HG03342 (cell line): ENCODE data around the gene DNAH7.

Source experiments
- ATAC-seq: cut with Tn5 transposase; IDR thresholded peaks from one replicate; pipeline ENCODE4 v1.9.1; 2021; ENCODE audit warnings: mild to moderate bottlenecking, moderate library complexity; ENCODE audit not compliant: unreplicated experiment

Gene DNAH7

GRCh38 chr2:195879153-195879552 is 189.5 kb downstream of the DNAH7 start:
- ATAC-seq = no peak

- ATAC-seq = no peak
Measured at GRCh38 chr2:195871326-195871725, 197.3 kb downstream of the DNAH7 start.

GRCh38 chr2:195864316-195864715 is 204.3 kb downstream of the DNAH7 start:
- ATAC-seq = no peak

GRCh38 chr2:195863564-195863963 is 205.1 kb downstream of the DNAH7 start:
- ATAC-seq = no peak

- no peak for ATAC-seq
Measured at GRCh38 chr2:195863121-195863520, 205.5 kb downstream of the DNAH7 start.

- ATAC-seq = no peak
Measured at GRCh38 chr2:195861821-195862220, 206.8 kb downstream of the DNAH7 start.

- ATAC-seq = no peak
Measured at GRCh38 chr2:195859513-195859912, 209.1 kb downstream of the DNAH7 start.

- ATAC-seq = no peak
Measured at GRCh38 chr2:195857132-195857531, 211.5 kb downstream of the DNAH7 start.

GRCh38 chr2:195850764-195851163 is 217.9 kb downstream of the DNAH7 start:
- no peak for ATAC-seq

- ATAC-seq = no peak
Measured at GRCh38 chr2:195848119-195848899, 220.3 kb downstream of the DNAH7 start.

- no peak for ATAC-seq
Measured at GRCh38 chr2:195842932-195843331, 225.7 kb downstream of the DNAH7 start.

GRCh38 chr2:195838002-195838401 is 230.6 kb downstream of the DNAH7 start:
- no peak for ATAC-seq

GRCh38 chr2:195836002-195836401 is 232.6 kb downstream of the DNAH7 start:
- ATAC-seq = no peak

- ATAC-seq = no peak
Measured at GRCh38 chr2:195834836-195835235, 233.8 kb downstream of the DNAH7 start.

GRCh38 chr2:195830968-195831950 is 237.4 kb downstream of the DNAH7 start:
- ATAC-seq = no peak

- ATAC-seq = no peak
Measured at GRCh38 chr2:195824478-195824877, 244.2 kb downstream of the DNAH7 start.

GRCh38 chr2:195823206-195823605 is 245.4 kb downstream of the DNAH7 start:
- ATAC-seq = no peak

- ATAC-seq = no peak
Measured at GRCh38 chr2:195821566-195821932, 247.1 kb downstream of the DNAH7 start.

- no peak for ATAC-seq
Measured at GRCh38 chr2:195820867-195821565, 247.6 kb downstream of the DNAH7 start.

GRCh38 chr2:195820373-195820772 is 248.3 kb downstream of the DNAH7 start:
- no peak for ATAC-seq

GRCh38 chr2:195819276-195819675 is 249.4 kb downstream of the DNAH7 start:
- no peak for ATAC-seq
